Panc1 (cell line): ENCODE data around the gene UCMA. TPM values are rescaled to one million over a fixed set of nuclear protein-coding genes. Genes with fewer than 3 reads are reported as not detected.

ENCODE experiments used
- ATAC-seq: fragments of 200-7000 bp; cut with Tn5 transposase; 2 replicates; pipeline ENCODE4 v1.9.1; 2020; ENCODE audit warnings: mild to moderate bottlenecking, moderate library complexity
- BruUV-seq: library from RNA; stranded (reverse); fragments of 400-500 nt; replicated peaks from 2 replicates; lab custom pipeline; 2021; lab: Mats Ljungman, UMichigan
- CTCF ChIA-PET: fragments of 300-600 bp; sonication (Branson Sonifier 250); formaldehyde crosslinking; loops from one replicate; lab custom pipeline; 2022; ENCODE audit warnings: antibody characterized with exemption; lab: Charles Lee
- POLR2A ChIA-PET: fragments of 300-600 bp; sonication (Branson Sonifier 250); formaldehyde crosslinking; loops from one replicate; lab custom pipeline; 2022; ENCODE audit warnings: antibody characterized with exemption; lab: Charles Lee
- DNase-seq: peaks from one replicate; pipeline ENCODE4 v3.0.0-alpha.2; 2010; ENCODE audit warnings: low read depth, low spot score
- H3K27ac ChIP-seq: 2 replicates; pipeline ENCODE4 v1.5.1; 2011; ENCODE audit warnings: mild to moderate bottlenecking, low read length, inconsistent platforms
- H3K27me3 ChIP-seq: fragments of 200-500 bp; sonication (Bioruptor generic); 2 replicates; pipeline ENCODE4 v1.6.0; 2014; ENCODE audit warnings: low read length, inconsistent platforms; ENCODE audit not compliant: control insufficient read depth, insufficient read depth
- H3K36me3 ChIP-seq: fragments of 200-500 bp; sonication (Bioruptor generic); 2 replicates; pipeline ENCODE4 v1.5.1; 2014; ENCODE audit warnings: inconsistent platforms, mild to moderate bottlenecking, low read length, moderate library complexity; ENCODE audit not compliant: control insufficient read depth, insufficient read depth
- H3K4me1 ChIP-seq: 2 replicates; pipeline ENCODE4 v1.5.1; 2011; ENCODE audit warnings: inconsistent platforms, mild to moderate bottlenecking, low read length, moderate library complexity; ENCODE audit not compliant: control insufficient read depth, insufficient read depth
- H3K4me3 ChIP-seq, 2 experiments: 2 replicates each; pipeline ENCODE4 v1.5.1; 2011 to 2012; ENCODE audit warnings: low read depth in 2 of 2, low read length in 2 of 2, mild to moderate bottlenecking in 2 of 2, inconsistent platforms in 1 of 2, moderate library complexity in 1 of 2
- H3K9me3 ChIP-seq: fragments of 200-500 bp; sonication (Bioruptor generic); 2 replicates; pipeline ENCODE4 v1.5.1; 2014; ENCODE audit warnings: low read depth, mild to moderate bottlenecking, inconsistent platforms, low read length, moderate library complexity; ENCODE audit not compliant: control insufficient read depth, insufficient read depth
- CTCF ChIP-seq: fragments of 450-650 bp; IDR thresholded peaks from 2 replicates; pipeline ENCODE4 v1.5.1; 2017; ENCODE audit warnings: mild to moderate bottlenecking
- POLR2AphosphoS5 ChIP-seq: IDR thresholded peaks from 2 replicates; pipeline ENCODE4 v1.6.1; 2012; ENCODE audit warnings: mild to moderate bottlenecking, low read depth, low read length, moderate library complexity
- REST ChIP-seq, 2 experiments: IDR thresholded peaks; 2 replicates each; pipeline ENCODE4 v1.6.1; 2011 to 2012; ENCODE audit warnings: low read depth in 2 of 2, control low read depth in 1 of 2, low read length in 1 of 2, mild to moderate bottlenecking in 1 of 2, moderate library complexity in 1 of 2; ENCODE audit not compliant: insufficient read depth in 1 of 2
- SIN3A ChIP-seq: IDR thresholded peaks from 2 replicates; pipeline ENCODE4 v1.6.1; 2012; ENCODE audit warnings: low read depth, mild to moderate bottlenecking, low read length, moderate library complexity, borderline replicate concordance; ENCODE audit not compliant: insufficient read depth
- TCF7L2 ChIP-seq: IDR thresholded peaks from 2 replicates; pipeline ENCODE4 v1.6.1; 2011; ENCODE audit warnings: mild to moderate bottlenecking, low read depth, low read length, inconsistent platforms
- in situ Hi-C: cut with HindIII; loops from 2 replicates; pipeline ENCODE4 v1.10.0; 2016; ENCODE audit warnings: low sequenced_read_pairs, low pct_unique_long_range_greater_than_20kb
- intact Hi-C: fragments of 100-400 bp; cut with micrococcal nuclease; formaldehyde crosslinking; loops from one replicate; pipeline ENCODE4 v1.10.0; 2022; ENCODE audit not compliant: unreplicated experiment
- total RNA-seq: library from RNA; stranded (reverse); gene quantifications from one replicate; pipeline ENCODE4 v1.2.1, GENCODE V29; 2021; ENCODE audit not compliant: unreplicated experiment

UCMA gene
- total RNA-seq, 1 experiment from 2014 or later, result not detected

GRCh38 chr10:13184730-13185514 is 49.3 kb downstream of the UCMA start:
- H3K36me3 ChIP-seq, result no peaks in the 10 kb centered on the region; the same call in 1 of the 2 replicates
- BruUV-seq, result no TSS peak
- no peaks in the 10 kb centered on the region for H3K4me1 ChIP-seq
- intact Hi-C loops, result no loop called here
- ChIA-PET POLR2A (no interaction called here), CTCF (no interaction called here)
- ATAC-seq, result no peak
- DNase-seq, result no peak
- no peaks in the 10 kb centered on the region for H3K27me3 ChIP-seq
- TF ChIP-seq SIN3A, result no peak
- no peak for TF ChIP-seq POLR2AphosphoS5
- no peak for TF ChIP-seq REST (IDR thresholded peaks at IDR 0.05; ENCODE audit: insufficient read depth in 1 of 2, low read depth in 2 of 2, low read length in 1 of 2)
- TF ChIP-seq TCF7L2, result no peak
- TF ChIP-seq CTCF, result no peak
- in situ Hi-C loops, result no loop called here
- H3K27ac ChIP-seq, result no peak overlapping the region
- H3K4me3 ChIP-seq, result no peak overlapping the region
- no peaks in the 10 kb centered on the region for H3K9me3 ChIP-seq

- no peaks in the 10 kb centered on the region for H3K9me3 ChIP-seq
- no TSS peak for BruUV-seq
- intact Hi-C loops, result no loop called here
- no peak for ATAC-seq
- H3K36me3 ChIP-seq, result no peaks in the 10 kb centered on the region; the same call in 1 of the 2 replicates
- no peak overlapping the region for H3K4me3 ChIP-seq
- ChIA-PET POLR2A (no interaction called here), CTCF (no interaction called here)
- in situ Hi-C loops, result no loop called here
- H3K27ac ChIP-seq, result no peak overlapping the region
- TF ChIP-seq CTCF, result no peak
- TF ChIP-seq REST (IDR thresholded peaks at IDR 0.05; ENCODE audit: insufficient read depth in 1 of 2, low read depth in 2 of 2, low read length in 1 of 2), result no peak
- TF ChIP-seq TCF7L2, result no peak
- no peak for TF ChIP-seq POLR2AphosphoS5
- TF ChIP-seq SIN3A, result no peak
- no peaks in the 10 kb centered on the region for H3K4me1 ChIP-seq
- DNase-seq, result no peak
- H3K27me3 ChIP-seq, result no peaks in the 10 kb centered on the region
These were observed 49.9 kb downstream of the UCMA start for GRCh38 chr10:13184276-13184675.
